SU-DHL-6 (cell line): ENCODE data around the gene INSL3.

Experiments
- CTCF ChIP-seq: fragments of 200-600 bp; sonication (generic); IDR thresholded peaks from one replicate; pipeline ENCODE4 v1.5.1; 2017; ENCODE audit warnings: antibody characterized with exemption, mild to moderate bottlenecking, low read length, moderate library complexity; ENCODE audit not compliant: insufficient read depth, poor library complexity, severe bottlenecking
- EZH2phosphoT487 ChIP-seq: fragments of 200-600 bp; sonication (generic), shearing (Covaris generic); conservative IDR thresholded peaks from 2 replicates; pipeline ENCODE4 v1.6.1; 2018; ENCODE audit warnings: mild to moderate bottlenecking, antibody characterized with exemption, low read length, moderate library complexity, mixed read lengths

DNA sequence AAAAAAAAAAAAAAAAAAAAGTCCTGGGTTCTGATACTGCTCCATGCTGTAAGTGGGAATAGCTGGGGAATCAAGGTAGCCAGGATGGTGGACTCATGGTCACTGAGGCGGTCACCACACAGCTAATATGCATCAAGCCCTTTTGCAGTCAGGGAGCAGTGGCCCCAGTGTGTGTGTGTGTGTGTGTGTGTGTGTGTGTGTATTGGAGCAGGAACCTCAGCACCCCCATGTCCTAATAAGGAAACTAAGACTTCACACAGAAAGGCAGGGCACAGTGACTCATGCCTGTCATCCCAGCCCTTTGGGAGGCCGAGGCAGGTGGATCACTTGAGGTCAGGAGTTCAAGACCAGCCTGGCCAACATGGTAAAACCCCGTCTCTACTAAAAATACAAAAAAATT, 14.4 kb downstream of the INSL3 start:
- TF ChIP-seq CTCF (no peak), EZH2phosphoT487 (no peak)
